Measurements from ENCODE around the gene GRIK3. TPM values are rescaled to one million over a fixed set of nuclear protein-coding genes. Genes with fewer than 3 reads are reported as not detected.

GRIK3 gene
- total RNA-seq, 2 experiments from 2014 or later, result 16.3 to 55.0 TPM

- BruUV-seq (replicated peaks), result no TSS peak
- CTCF ChIA-PET (ENCODE audit: unreplicated experiment), result no interaction called here
- H3K9me2 ChIP-seq (ENCODE audit: insufficient read depth, low read length), result no peaks in the 10 kb centered on the region
- H3K4me1 ChIP-seq (ENCODE audit: insufficient read depth, low read length, poor library complexity, severe bottlenecking), result no peaks in the 10 kb centered on the region
- H3K9me3 ChIP-seq (ENCODE audit: low read length), result no peaks in the 10 kb centered on the region
- H3K36me3 ChIP-seq (ENCODE audit: insufficient read depth, low read length), result no peaks in the 10 kb centered on the region
- H4K20me1 ChIP-seq (ENCODE audit: insufficient read depth, low read length), result no peaks in the 10 kb centered on the region
- no peak overlapping the region for H3K4me3 ChIP-seq (ENCODE audit: low read depth, low read length, poor library complexity, severe bottlenecking)
- no peak for TF ChIP-seq EZH2phosphoT487 (IDR thresholded peaks at IDR 0.05; ENCODE audit: borderline replicate concordance, low read depth, low read length)
- TF ChIP-seq, protein P1, sequence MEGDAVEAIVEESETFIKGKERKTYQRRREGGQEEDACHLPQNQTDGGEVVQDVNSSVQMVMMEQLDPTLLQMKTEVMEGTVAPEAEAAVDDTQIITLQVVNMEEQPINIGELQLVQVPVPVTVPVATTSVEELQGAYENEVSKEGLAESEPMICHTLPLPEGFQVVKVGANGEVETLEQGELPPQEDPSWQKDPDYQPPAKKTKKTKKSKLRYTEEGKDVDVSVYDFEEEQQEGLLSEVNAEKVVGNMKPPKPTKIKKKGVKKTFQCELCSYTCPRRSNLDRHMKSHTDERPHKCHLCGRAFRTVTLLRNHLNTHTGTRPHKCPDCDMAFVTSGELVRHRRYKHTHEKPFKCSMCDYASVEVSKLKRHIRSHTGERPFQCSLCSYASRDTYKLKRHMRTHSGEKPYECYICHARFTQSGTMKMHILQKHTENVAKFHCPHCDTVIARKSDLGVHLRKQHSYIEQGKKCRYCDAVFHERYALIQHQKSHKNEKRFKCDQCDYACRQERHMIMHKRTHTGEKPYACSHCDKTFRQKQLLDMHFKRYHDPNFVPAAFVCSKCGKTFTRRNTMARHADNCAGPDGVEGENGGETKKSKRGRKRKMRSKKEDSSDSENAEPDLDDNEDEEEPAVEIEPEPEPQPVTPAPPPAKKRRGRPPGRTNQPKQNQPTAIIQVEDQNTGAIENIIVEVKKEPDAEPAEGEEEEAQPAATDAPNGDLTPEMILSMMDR (conservative IDR thresholded peaks at IDR 0.05; ENCODE audit: low read length), result no peak
- no peak for DNase-seq (ENCODE audit: low spot score)
- no peak overlapping the region for H3K27ac ChIP-seq (ENCODE audit: low read depth, low read length, poor library complexity, severe bottlenecking)
- no peak overlapping the region for H3K4me2 ChIP-seq (ENCODE audit: low read length)
- no peaks in the 10 kb centered on the region for H3K79me2 ChIP-seq (ENCODE audit: insufficient read depth, low read depth, low read length)
- POLR2A ChIA-PET, result interaction anchor here (0.9 to 1.8 kb wide), 3 partner anchors 10 to 226 kb away, joined by 3 to 8 read pairs (median 3); no protein-coding TSS in a partner anchor
- H2AFZ ChIP-seq (ENCODE audit: low read length), result no peak overlapping the region
- intact Hi-C loops (cut with micrococcal nuclease; ENCODE audit: unreplicated experiment), result no loop called here
Observed at GRCh38 chr1:36847186-36847585, 187.1 kb downstream of the GRIK3 start.

DNA sequence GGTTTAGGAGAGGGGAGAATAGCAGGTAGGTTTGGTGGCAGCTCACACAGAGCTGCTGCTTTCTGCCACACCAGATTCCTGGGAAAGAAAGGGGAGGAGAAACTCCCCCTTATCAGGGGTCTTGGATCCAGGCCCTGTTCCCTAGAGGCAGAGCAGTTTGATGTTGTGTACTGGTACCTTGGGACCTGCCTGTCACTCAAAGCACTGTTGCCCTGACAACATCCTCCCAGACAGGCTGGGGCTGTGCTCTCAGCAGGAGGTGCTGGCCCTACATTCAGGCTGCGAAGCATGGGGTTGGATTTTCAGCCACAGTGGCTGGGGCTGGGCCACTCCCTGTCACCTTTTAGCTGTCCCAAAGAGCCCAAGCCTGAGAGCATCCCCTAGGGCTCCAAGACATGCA is 188.0 kb downstream of the GRIK3 start:
- H3K36me3 ChIP-seq (ENCODE audit: insufficient read depth, low read length), result no peaks in the 10 kb centered on the region
- no peaks in the 10 kb centered on the region for H3K79me2 ChIP-seq (ENCODE audit: insufficient read depth, low read depth, low read length)
- CTCF ChIA-PET (ENCODE audit: unreplicated experiment), result no interaction called here
- no peak overlapping the region for H3K4me2 ChIP-seq (ENCODE audit: low read length)
- H3K4me1 ChIP-seq (ENCODE audit: insufficient read depth, low read length, poor library complexity, severe bottlenecking), result no peaks in the 10 kb centered on the region
- no peak overlapping the region for H3K27ac ChIP-seq (ENCODE audit: low read depth, low read length, poor library complexity, severe bottlenecking)
- no peak for DNase-seq (ENCODE audit: low spot score)
- H3K4me3 ChIP-seq (ENCODE audit: low read depth, low read length, poor library complexity, severe bottlenecking), result no peak overlapping the region
- H2AFZ ChIP-seq (ENCODE audit: low read length), result no peak overlapping the region
- POLR2A ChIA-PET, result interaction anchor here (0.9 to 1.8 kb wide), 2 partner anchors 17 to 227 kb away, joined by 3 read pairs; no protein-coding TSS in a partner anchor
- H4K20me1 ChIP-seq (ENCODE audit: insufficient read depth, low read length), result no peaks in the 10 kb centered on the region
- intact Hi-C loops (cut with micrococcal nuclease; ENCODE audit: unreplicated experiment), result no loop called here
- H3K9me3 ChIP-seq (ENCODE audit: low read length), result no peaks in the 10 kb centered on the region
- BruUV-seq (replicated peaks), result no TSS peak
- H3K9me2 ChIP-seq (ENCODE audit: insufficient read depth, low read length), result no peaks in the 10 kb centered on the region
- TF ChIP-seq, protein P1 (conservative IDR thresholded peaks at IDR 0.05; ENCODE audit: low read length), result no peak
- TF ChIP-seq EZH2phosphoT487 (IDR thresholded peaks at IDR 0.05; ENCODE audit: borderline replicate concordance, low read depth, low read length), result no peak

DNA sequence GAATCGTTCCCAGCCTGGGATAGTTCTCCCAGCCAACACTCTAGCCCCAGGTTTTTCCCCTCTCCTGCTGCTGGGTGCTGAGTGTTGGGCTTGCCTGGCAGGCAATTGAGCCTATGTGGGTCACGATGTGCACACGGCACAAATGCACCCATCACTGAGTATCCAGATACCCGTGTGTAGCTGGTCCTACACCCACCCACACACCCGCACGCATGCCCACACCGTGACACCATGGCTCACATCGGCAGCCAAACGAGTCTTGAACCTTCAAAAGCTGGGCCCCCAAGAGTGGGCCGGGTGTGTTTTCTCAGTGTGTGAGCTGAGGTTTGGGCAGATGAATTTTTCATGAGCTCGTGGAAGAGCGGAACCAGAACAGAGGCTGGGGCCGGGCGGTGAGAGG is 188.5 kb downstream of the GRIK3 start:
- POLR2A ChIA-PET, result interaction anchor here (0.6 kb wide), 1 partner anchor 264 kb away, joined by 3 read pairs; no protein-coding TSS in a partner anchor

More for the DNA sequence above, 188.5 kb downstream of the GRIK3 start:
- intact Hi-C loops (cut with micrococcal nuclease; ENCODE audit: unreplicated experiment), result no loop called here
- no peaks in the 10 kb centered on the region for H3K9me3 ChIP-seq (ENCODE audit: low read length)
- H3K9me2 ChIP-seq (ENCODE audit: insufficient read depth, low read length), result no peaks in the 10 kb centered on the region
- H3K4me1 ChIP-seq (ENCODE audit: insufficient read depth, low read length, poor library complexity, severe bottlenecking), result no peaks in the 10 kb centered on the region
- no peak for DNase-seq (ENCODE audit: low spot score)
- no peak overlapping the region for H3K27ac ChIP-seq (ENCODE audit: low read depth, low read length, poor library complexity, severe bottlenecking)
- no TSS peak for BruUV-seq (replicated peaks)
- no peak overlapping the region for H2AFZ ChIP-seq (ENCODE audit: low read length)
- H3K4me2 ChIP-seq (ENCODE audit: low read length), result no peak overlapping the region
- no peaks in the 10 kb centered on the region for H4K20me1 ChIP-seq (ENCODE audit: insufficient read depth, low read length)
- CTCF ChIA-PET (ENCODE audit: unreplicated experiment), result no interaction called here
- TF ChIP-seq, protein P1 (conservative IDR thresholded peaks at IDR 0.05; ENCODE audit: low read length), result no peak
- no peak for TF ChIP-seq EZH2phosphoT487 (IDR thresholded peaks at IDR 0.05; ENCODE audit: borderline replicate concordance, low read depth, low read length)
- no peak overlapping the region for H3K4me3 ChIP-seq (ENCODE audit: low read depth, low read length, poor library complexity, severe bottlenecking)
- H3K36me3 ChIP-seq (ENCODE audit: insufficient read depth, low read length), result no peaks in the 10 kb centered on the region
- H3K79me2 ChIP-seq (ENCODE audit: insufficient read depth, low read depth, low read length), result no peaks in the 10 kb centered on the region

Data from OCI-LY7 (cell line).